GM21619 (cell line): Measurements from ENCODE around the gene RNF182.
"Not testable (repeated sequence)": the region's sequence is repeated elsewhere in the genome, so short reads cannot be mapped to it uniquely, and the experiment has no call there.

Experiments used
- ATAC-seq: cut with Tn5 transposase; IDR thresholded peaks from one replicate; pipeline ENCODE4 v1.9.1; 2021; ENCODE audit not compliant: unreplicated experiment

RNF182 gene

GRCh38 chr6:13916230-13916944, 8.4 kb upstream of the RNF182 start:
- no peak for ATAC-seq

- ATAC-seq, result no peak
Measured at GRCh38 chr6:13917141-13917540, 7.6 kb upstream of the RNF182 start.

GRCh38 chr6:13918686-13919250, 6.0 kb upstream of the RNF182 start:
- ATAC-seq, result no peak

- ATAC-seq, result no peak
Measured at GRCh38 chr6:13919861-13920260, 4.9 kb upstream of the RNF182 start.

GRCh38 chr6:13920552-13920951, 4.2 kb upstream of the RNF182 start:
- no peak for ATAC-seq

- ATAC-seq, result no peak
Measured at GRCh38 chr6:13922750-13923149, 2.0 kb upstream of the RNF182 start.

- no peak for ATAC-seq
Measured at GRCh38 chr6:13923527-13924145, 1.1 kb upstream of the RNF182 start.

- no peak for ATAC-seq
Measured at GRCh38 chr6:13924146-13924948, 405 bp upstream of the RNF182 start.

- no peak for ATAC-seq
Measured at GRCh38 chr6:13926378-13926777, 1.6 kb downstream of the RNF182 start.

GRCh38 chr6:13927203-13927602, 2.5 kb downstream of the RNF182 start:
- no peak for ATAC-seq

GRCh38 chr6:13929196-13929595, 4.4 kb downstream of the RNF182 start:
- ATAC-seq, result no peak

GRCh38 chr6:13931797-13932402, 7.1 kb downstream of the RNF182 start:
- ATAC-seq, result no peak

GRCh38 chr6:13932785-13933184, 8.0 kb downstream of the RNF182 start:
- no peak for ATAC-seq

- ATAC-seq, result no peak
Measured at GRCh38 chr6:13934721-13935120, 10.0 kb downstream of the RNF182 start.

GRCh38 chr6:13935190-13935880, 10.6 kb downstream of the RNF182 start:
- ATAC-seq, result no peak

- not testable (repeated sequence) for ATAC-seq
Measured at GRCh38 chr6:13935881-13936261, 11.1 kb downstream of the RNF182 start.

- no peak for ATAC-seq
Measured at GRCh38 chr6:13941902-13942301, 17.1 kb downstream of the RNF182 start.

- ATAC-seq, result no peak
Measured at GRCh38 chr6:13943943-13944342, 19.2 kb downstream of the RNF182 start.

- no peak for ATAC-seq
Measured at GRCh38 chr6:13946506-13946905, 21.8 kb downstream of the RNF182 start.

GRCh38 chr6:13947611-13948178, 22.9 kb downstream of the RNF182 start:
- ATAC-seq, result no peak
